Naive thymus-derived CD4-positive, alpha-beta T cell (primary cell): ENCODE results near the gene HIF1AN. TPM values are rescaled to one million over a fixed set of nuclear protein-coding genes. Genes with fewer than 3 reads are reported as not detected.

Source experiments
- ATAC-seq: fragments of 150-1000 bp; cut with Tn5 transposase; 2 replicates; pipeline ENCODE4 v1.10.0; 2021; ENCODE audit warnings: mild to moderate bottlenecking, moderate library complexity
- CTCF ChIA-PET: fragments of 350-600 bp; sonication (Branson Sonifier 250); formaldehyde crosslinking; loops from one replicate; lab custom pipeline; 2021; ENCODE audit warnings: antibody characterized with exemption; lab: Charles Lee
- POLR2A ChIA-PET: fragments of 350-600 bp; sonication (Branson Sonifier 250); formaldehyde crosslinking; loops from one replicate; lab custom pipeline; 2021; ENCODE audit warnings: antibody characterized with exemption, inconsistent platforms; lab: Charles Lee
- DNase-seq, 9 donors: peaks; one replicate each; pipeline versions ENCODE4 v3.0.0 to v3.0.0-alpha.2; 2020 to 2022; ENCODE audit warnings: mixed read lengths in 1 of 9
- H3K27ac ChIP-seq: one replicate; pipeline ENCODE4 v1.7.0; 2013; ENCODE audit warnings: mild to moderate bottlenecking, low read depth, low read length, moderate library complexity
- H3K27me3 ChIP-seq, 2 donors: one replicate each; pipeline ENCODE4 v1.7.0; 2013; ENCODE audit warnings: low read length in 2 of 2, mild to moderate bottlenecking in 2 of 2, moderate library complexity in 2 of 2; ENCODE audit not compliant: control insufficient read depth in 2 of 2, insufficient read depth in 2 of 2
- H3K36me3 ChIP-seq, 3 experiments: 1 replicate in 2 of 3; 2 replicates in 1 of 3; pipeline ENCODE4 v1.7.0; 2013; ENCODE audit warnings: low read length in 3 of 3, mild to moderate bottlenecking in 3 of 3, moderate library complexity in 1 of 3; ENCODE audit not compliant: insufficient read depth in 3 of 3, control insufficient read depth in 2 of 3
- H3K4me1 ChIP-seq, 2 donors: one replicate each; pipeline ENCODE4 v1.7.0; 2013; ENCODE audit warnings: low read length in 2 of 2, mild to moderate bottlenecking in 2 of 2, moderate library complexity in 1 of 2; ENCODE audit not compliant: control insufficient read depth in 2 of 2, insufficient read depth in 2 of 2
- H3K4me3 ChIP-seq: 2 replicates; pipeline ENCODE4 v1.7.0; 2013; ENCODE audit warnings: mild to moderate bottlenecking, low read length
- H3K9me3 ChIP-seq, 3 experiments: 1 replicate in 2 of 3; 2 replicates in 1 of 3; pipeline ENCODE4 v1.7.0; 2013; ENCODE audit warnings: low read length in 3 of 3; ENCODE audit not compliant: control insufficient read depth in 2 of 3
- H3K27ac Mint-ChIP-seq, 9 donors: one replicate each; pipeline ENCODE4 v1.8.0; 2020 to 2022; ENCODE audit warnings: mixed read lengths in 9 of 9, mild to moderate bottlenecking in 8 of 9, moderate library complexity in 5 of 9, inconsistent platforms in 2 of 9
- H3K27me3 Mint-ChIP-seq, 5 donors: one replicate each; pipeline ENCODE4 v1.8.0; 2021 to 2022; ENCODE audit warnings: mixed read lengths in 5 of 5, mild to moderate bottlenecking in 1 of 5
- H3K36me3 Mint-ChIP-seq, 5 donors: one replicate each; pipeline ENCODE4 v1.8.0; 2020 to 2022; ENCODE audit warnings: mixed read lengths in 5 of 5, mild to moderate bottlenecking in 3 of 5, inconsistent platforms in 1 of 5
- H3K4me1 Mint-ChIP-seq, 7 donors: one replicate each; pipeline ENCODE4 v1.8.0; 2020 to 2022; ENCODE audit warnings: mixed read lengths in 7 of 7, mild to moderate bottlenecking in 3 of 7, inconsistent platforms in 1 of 7
- H3K4me3 Mint-ChIP-seq, 10 donors: one replicate each; pipeline ENCODE4 v1.8.0; 2020 to 2022; ENCODE audit warnings: mild to moderate bottlenecking in 10 of 10, mixed read lengths in 10 of 10, moderate library complexity in 6 of 10, inconsistent platforms in 2 of 10
- H3K9me3 Mint-ChIP-seq, 11 donors: one replicate each; pipeline ENCODE4 v1.8.0; 2020 to 2022; ENCODE audit warnings: mixed read lengths in 11 of 11, mild to moderate bottlenecking in 4 of 11, inconsistent platforms in 1 of 11, moderate library complexity in 1 of 11
- intact Hi-C, 2 donors: fragments of 100-400 bp; cut with micrococcal nuclease; formaldehyde crosslinking; loops; one replicate each; pipeline ENCODE4 v1.15.1; 2023
- polyA plus RNA-seq, 2 donors: library from polyadenylated mRNA; unstranded; fragments of 300-500 nt; fragmentation: Illumina TruSeq; gene quantifications; one replicate each; pipeline ENCODE4 v1.2.3, GENCODE V29; 2021
- total RNA-seq, 6 experiments: library from RNA in 5 of 6; stranded (reverse) in 5 of 6; gene quantifications; 1 replicate in 5 of 6; 2 replicates in 1 of 6; pipeline ENCODE4 v1.2.3 and lab custom pipeline; 2021 to 2026

Gene HIF1AN
- total and polyA plus RNA-seq, 7 experiments from 2014 or later: 24.0 to 74.9 (median 45.5) TPM

GRCh38 chr10:100522945-100523344 lies 12.8 kb upstream of the HIF1AN start:
- H3K4me1 Mint-ChIP-seq: peaks cover 4 to 42% (median 25%) of the 10 kb centered on the region in 7 donors
- peaks cover 3 to 34% (median 12%) of the 10 kb centered on the region in 5 donors for H3K36me3 Mint-ChIP-seq
- ATAC-seq (no peak), DNase-seq (no peak)
- H3K27ac Mint-ChIP-seq: no peak overlapping the region
- Histone ChIP-seq H3K9me3 (no peaks in the 10 kb centered on the region), H3K27ac (no peak overlapping the region), H3K36me3 (peaks cover 14 to 48% (median 21%) of the 10 kb centered on the region in 3 experiments), H3K27me3 (no peaks in the 10 kb centered on the region), H3K4me3 (no peak overlapping the region), H3K4me1 (peaks cover under 1 to 24% of the 10 kb centered on the region in 2 donors)
- intact Hi-C loops: no loop called here
- no peaks in the 10 kb centered on the region for H3K9me3 Mint-ChIP-seq
- no peak overlapping the region for H3K4me3 Mint-ChIP-seq
- ChIA-PET CTCF (interaction anchor here (0.6 to 0.9 kb wide), 3 partner anchors 177 to 643 kb away, joined by 3 read pairs; no protein-coding TSS in a partner anchor), POLR2A (interaction anchor here (1.1 kb wide), 1 partner anchor 10 kb away, joined by 3 read pairs; no protein-coding TSS in a partner anchor)
- H3K27me3 Mint-ChIP-seq: no peaks in the 10 kb centered on the region

- no peak for DNase-seq
- peaks cover 3 to 34% (median 10%) of the 10 kb centered on the region in 5 donors for H3K36me3 Mint-ChIP-seq
- ChIA-PET POLR2A (no interaction called here), CTCF (interaction anchor here (1.5 kb wide), 1 partner anchor 16 kb away, joined by 6 read pairs; no protein-coding TSS in a partner anchor)
- no peak overlapping the region for H3K27ac ChIP-seq
- no peaks in the 10 kb centered on the region for H3K27me3 Mint-ChIP-seq
- H3K9me3 ChIP-seq: no peaks in the 10 kb centered on the region
- H3K4me1 ChIP-seq: peaks cover 13 to 25% of the 10 kb centered on the region in 2 donors
- no peaks in the 10 kb centered on the region for H3K27me3 ChIP-seq
- intact Hi-C loops: no loop called here
- peaks cover 11 to 35% (median 23%) of the 10 kb centered on the region in 7 donors for H3K4me1 Mint-ChIP-seq
- H3K36me3 ChIP-seq: peaks cover 14 to 49% (median 21%) of the 10 kb centered on the region in 3 experiments
- no peak overlapping the region for H3K4me3 ChIP-seq
- H3K27ac Mint-ChIP-seq: no peak overlapping the region
- H3K9me3 Mint-ChIP-seq: no peaks in the 10 kb centered on the region
- ATAC-seq: no peak
- no peak overlapping the region for H3K4me3 Mint-ChIP-seq
Observed at GRCh38 chr10:100524206-100524605, 11.5 kb upstream of the HIF1AN start.

- ChIA-PET CTCF (interaction anchor here (1.5 kb wide), 1 partner anchor 16 kb away, joined by 6 read pairs; no protein-coding TSS in a partner anchor), POLR2A (interaction anchor here (0.5 to 2.3 kb wide), 3 partner anchors 11 to 312 kb away, joined by 3 to 7 read pairs (median 5); partner anchors contain the start of gene HIF1AN)
- intact Hi-C loops: no loop called here
Observed at GRCh38 chr10:100524638-100525037, 11.1 kb upstream of the HIF1AN start.

DNA sequence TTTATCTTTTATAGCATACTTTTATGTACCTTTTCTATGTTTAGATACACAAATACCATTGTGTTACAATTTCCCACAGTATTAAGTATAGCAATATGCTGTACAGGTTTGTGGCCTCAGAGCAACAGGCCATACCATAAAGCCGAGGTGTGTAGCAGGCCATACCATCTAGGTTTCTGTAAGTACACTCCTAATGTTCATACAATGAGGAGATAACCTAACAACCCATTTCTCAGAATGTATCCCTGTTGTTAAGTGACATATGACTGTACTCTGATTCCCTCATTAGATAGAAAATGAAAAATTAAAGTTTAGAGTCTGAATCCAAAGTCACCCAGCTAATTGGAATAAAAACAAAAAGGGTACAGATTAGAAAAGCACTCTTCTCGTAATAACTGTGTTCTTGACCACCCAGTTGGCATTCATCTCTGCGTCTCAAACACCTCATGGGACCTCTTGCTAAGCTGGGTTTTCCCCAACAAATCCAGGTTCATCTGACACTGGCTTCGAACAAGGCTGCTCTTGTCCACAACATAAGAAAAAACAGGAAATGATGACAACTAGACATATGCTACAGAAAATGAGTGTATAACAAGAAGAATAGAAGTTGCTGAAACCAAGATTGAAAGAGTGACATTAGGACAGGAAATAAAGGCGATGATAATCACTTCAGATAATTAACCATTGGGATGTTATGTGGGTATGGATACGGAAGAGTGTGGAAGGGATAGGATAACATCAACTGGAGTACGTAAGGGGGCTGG lies 7.4 kb upstream of the HIF1AN start:
- Mint-ChIP-seq H3K27ac (peak overlapping the region; percentile 90 to 100 (median 98)), H3K9me3 (peaks cover 0 to 2% (median 0%) of the 10 kb centered on the region in 11 donors), H3K4me3 (peak overlapping the region; percentile 90 to 100 (median 98)), H3K36me3 (peaks cover 3 to 33% (median 10%) of the 10 kb centered on the region in 5 donors), H3K4me1 (peaks cover 14 to 46% (median 34%) of the 10 kb centered on the region in 7 donors), H3K27me3 (no peaks in the 10 kb centered on the region)
- ATAC-seq (peak; percentile 62), DNase-seq (peak in 3 of 9 donors; percentile 29 to 36 (median 34))
- H3K36me3 ChIP-seq: peaks cover 14 to 49% (median 21%) of the 10 kb centered on the region in 3 experiments
- intact Hi-C loops: loop anchor here in 1 of 2 donors (2.0 kb wide), 1 partner anchor 158 kb away; no protein-coding TSS in a partner anchor
- H3K27ac ChIP-seq: peak overlapping the region; percentile 89
- peaks cover 20 to 29% of the 10 kb centered on the region in 2 donors for H3K4me1 ChIP-seq
- ChIA-PET POLR2A (interaction anchor here (0.6 to 1.3 kb wide), 3 partner anchors 10 to 87 kb away, joined by 3 to 5 read pairs (median 5); no protein-coding TSS in a partner anchor), CTCF (interaction anchor here (0.8 to 3.4 kb wide), 5 partner anchors 9 to 84 kb away, joined by 3 to 22 read pairs (median 4); no protein-coding TSS in a partner anchor)
- H3K4me3 ChIP-seq: peak overlapping the region; percentile 93
- H3K27me3 ChIP-seq: no peaks in the 10 kb centered on the region
- H3K9me3 ChIP-seq: no peaks in the 10 kb centered on the region

More at GRCh38 chr10:100524638-100525037, 11.1 kb upstream of the HIF1AN start:
- Histone ChIP-seq H3K36me3 (peaks cover 14 to 53% (median 21%) of the 10 kb centered on the region in 3 experiments), H3K4me3 (no peak overlapping the region), H3K27me3 (no peaks in the 10 kb centered on the region), H3K27ac (no peak overlapping the region), H3K9me3 (no peaks in the 10 kb centered on the region), H3K4me1 (peaks cover 13 to 23% of the 10 kb centered on the region in 2 donors)
- DNase-seq: no peak
- ATAC-seq: no peak
- H3K36me3 Mint-ChIP-seq: peaks cover 3 to 34% (median 10%) of the 10 kb centered on the region in 5 donors
- H3K4me3 Mint-ChIP-seq: no peak overlapping the region
- peaks cover 10 to 36% (median 25%) of the 10 kb centered on the region in 7 donors for H3K4me1 Mint-ChIP-seq
- no peaks in the 10 kb centered on the region for H3K9me3 Mint-ChIP-seq
- peak overlapping the region in 3 of 9 donors; percentile 12 to 33 (median 15) for H3K27ac Mint-ChIP-seq
- no peaks in the 10 kb centered on the region for H3K27me3 Mint-ChIP-seq

DNA sequence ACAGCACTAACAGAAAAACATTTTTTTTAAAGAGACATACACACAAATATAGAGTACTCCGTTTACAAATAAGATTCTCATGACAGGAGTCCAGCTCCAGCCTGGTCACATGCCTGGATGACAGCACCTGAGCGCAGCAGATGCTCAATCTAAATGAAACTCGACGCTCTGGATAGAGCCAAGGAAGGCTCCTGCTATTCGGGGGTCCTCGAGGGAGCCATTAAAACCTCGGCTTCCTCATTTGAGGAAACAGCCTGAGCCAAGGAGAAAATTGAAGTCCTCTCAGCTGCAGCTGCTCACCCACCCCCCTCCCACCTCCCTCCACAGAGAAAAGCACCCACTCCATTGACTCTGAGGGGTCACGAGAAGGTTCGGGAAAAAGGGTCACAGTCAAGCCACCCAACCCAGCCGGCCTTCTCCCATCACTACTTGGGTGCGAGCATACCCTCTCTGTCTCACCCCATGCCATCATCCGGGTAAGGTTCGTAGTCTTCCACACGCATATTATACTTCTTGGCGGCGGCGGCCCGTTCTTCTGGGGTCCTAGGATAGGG lies 6.7 kb upstream of the HIF1AN start:
- ATAC-seq (peak; percentile 12), DNase-seq (no peak)
- intact Hi-C loops: loop anchor here in 1 of 2 donors (1.0 to 2.0 kb wide), 2 partner anchors 21 to 158 kb away; no protein-coding TSS in a partner anchor
- peak overlapping the region; percentile 90 to 100 (median 98) for H3K4me3 Mint-ChIP-seq
- POLR2A ChIA-PET: interaction anchor here (0.6 to 1.3 kb wide), 3 partner anchors 10 to 88 kb away, joined by 3 to 5 read pairs (median 5); no protein-coding TSS in a partner anchor
- no peaks in the 10 kb centered on the region for H3K27me3 ChIP-seq
- H3K4me3 ChIP-seq: peak overlapping the region; percentile 93
- CTCF ChIA-PET: interaction anchor here (1.1 to 3.4 kb wide), 3 partner anchors 11 to 19 kb away, joined by 3 to 22 read pairs (median 18); no protein-coding TSS in a partner anchor
- H3K4me1 ChIP-seq: peaks cover 20 to 29% of the 10 kb centered on the region in 2 donors
- H3K36me3 ChIP-seq: peaks cover 14 to 42% (median 21%) of the 10 kb centered on the region in 3 experiments
- H3K9me3 Mint-ChIP-seq: peaks cover 0 to 2% (median 0%) of the 10 kb centered on the region in 11 donors
- H3K27me3 Mint-ChIP-seq: no peaks in the 10 kb centered on the region
- peaks cover 14 to 46% (median 34%) of the 10 kb centered on the region in 7 donors for H3K4me1 Mint-ChIP-seq
- H3K27ac Mint-ChIP-seq: peak overlapping the region; percentile 90 to 100 (median 98)
- H3K27ac ChIP-seq: peak overlapping the region; percentile 89
- H3K36me3 Mint-ChIP-seq: peaks cover 3 to 26% (median 10%) of the 10 kb centered on the region in 5 donors
- H3K9me3 ChIP-seq: no peaks in the 10 kb centered on the region
